ENCODE data around the gene TMEM117. TPM values are rescaled to one million over a fixed set of nuclear protein-coding genes. Genes with fewer than 3 reads are reported as not detected.

The TMEM117 gene
- total RNA-seq: 1 to 10 TPM; 5.9 to 8.5 (median 7.1) TPM
- polyA plus RNA-seq: 1 to 10 TPM; 4.0 to 5.9 TPM
- long read RNA-seq, donor 1, transcript TMEM117-201 (8 exons, 2,758 nt): major isoform, 11 of 16 reads
- long read RNA-seq, donor 1, partial matches to known transcripts: 0 of 16 reads
- long read RNA-seq, donor 1, other reads (novel, unspliced or antisense): 4 of 16 reads
- long read RNA-seq, donor 2, transcript TMEM117-201 (8 exons, 2,758 nt): major isoform, 11 of 17 reads
- long read RNA-seq, donor 2, partial matches to known transcripts: 0 of 17 reads
- long read RNA-seq, donor 2, other reads (novel, unspliced or antisense): 6 of 17 reads
- long read RNA-seq, donor 3, transcript TMEM117-201 (8 exons, 2,758 nt): major isoform, 26 of 37 reads
- long read RNA-seq, donor 3, partial matches to known transcripts: 2 of 37 reads
- long read RNA-seq, donor 3, other reads (novel, unspliced or antisense): 8 of 37 reads

- TF ChIP-seq CTCF (IDR thresholded peaks at IDR 0.05): no peak
- peak; percentile 80 to 86 for DNase-seq
- ATAC-seq: peak; percentile 93 to 96 (median 94)
- Histone ChIP-seq H3K4me3 (peak within 1 kb of the TSS; percentile 40 to 86 (median 77)), H3K27me3 (no peaks in the 10 kb centered on the region), H3K36me3 (no peaks in the 10 kb centered on the region), H3K4me1 (peaks cover 0 to 28% (median 19%) of the 10 kb centered on the region in 9 donors), H3K9me3 (no peaks in the 10 kb centered on the region), H3K27ac (peak within 1 kb of the TSS; percentile 93 to 98 (median 95))
- intact Hi-C loops (cut with DNase I): loop anchor here in 3 of 10 donors (1.0 to 5.0 kb wide), 3 partner anchors 29 to 46 kb away; partner anchors contain the start of gene TWF1 (in 2 of the 3)
- 0% methylated on average over 77 to 103 of the region's 103 CpGs for WGBS, 2 donors
These were observed at the start of gene TMEM117 for GRCh38 chr12:43835656-43836474. TMEM117 (plus strand) TSS chr12:43836081.

GRCh38 chr12:43786899-43787693, 48.8 kb upstream of the TMEM117 start:
- Histone ChIP-seq H3K36me3 (peaks cover 0 to 64% (median 44%) of the 10 kb centered on the region in 9 donors), H3K4me3 (no peak overlapping the region), H3K27ac (no peak overlapping the region), H3K4me1 (peaks cover 0 to 7% (median 0%) of the 10 kb centered on the region in 9 donors), H3K27me3 (no peaks in the 10 kb centered on the region), H3K9me3 (no peaks in the 10 kb centered on the region)
- intact Hi-C loops (cut with DNase I): loop anchor here in 1 of 10 donors (10.0 kb wide), 1 partner anchor 98 kb away; no protein-coding TSS in a partner anchor
- DNase-seq (no peak), ATAC-seq (no peak)
- no peak for TF ChIP-seq CTCF (IDR thresholded peaks at IDR 0.05)

- peaks cover 0 to 55% (median 31%) of the 10 kb centered on the region in 9 donors for H3K36me3 ChIP-seq
- intact Hi-C loops (cut with DNase I): loop anchor here in 1 of 10 donors (10.0 kb wide), 1 partner anchor 95 kb away; no protein-coding TSS in a partner anchor
- H3K27ac ChIP-seq: no peak overlapping the region
- peak in 3 of 8 donors; percentile 33 to 51 (median 38) for ATAC-seq
- no peak overlapping the region for H3K4me3 ChIP-seq
- H3K9me3 ChIP-seq: peaks cover 0 to 4% (median 0%) of the 10 kb centered on the region in 11 donors
- H3K4me1 ChIP-seq: peaks cover 0 to 7% (median 0%) of the 10 kb centered on the region in 9 donors
- no peak for TF ChIP-seq CTCF (IDR thresholded peaks at IDR 0.05)
- no peaks in the 10 kb centered on the region for H3K27me3 ChIP-seq
- peak in 1 of 2 donors; percentile 11 for DNase-seq
These were observed 45.9 kb upstream of the TMEM117 start for GRCh38 chr12:43789941-43790340.

Measured in heart right ventricle (tissue), 16 donors.